IPS DF 19.7 (cell line): Measurements from ENCODE around the gene GPX7.

Source experiments
- DNase-seq: peaks from one replicate; pipeline ENCODE4 v3.0.0-alpha.2; 2013; ENCODE audit warnings: low read depth, low spot score

Gene GPX7

GRCh38 chr1:52629325-52629643, 27.1 kb downstream of the GPX7 start:
- no peak for DNase-seq

- DNase-seq: no peak
These were observed 27.5 kb downstream of the GPX7 start for GRCh38 chr1:52629667-52630066.

DNA sequence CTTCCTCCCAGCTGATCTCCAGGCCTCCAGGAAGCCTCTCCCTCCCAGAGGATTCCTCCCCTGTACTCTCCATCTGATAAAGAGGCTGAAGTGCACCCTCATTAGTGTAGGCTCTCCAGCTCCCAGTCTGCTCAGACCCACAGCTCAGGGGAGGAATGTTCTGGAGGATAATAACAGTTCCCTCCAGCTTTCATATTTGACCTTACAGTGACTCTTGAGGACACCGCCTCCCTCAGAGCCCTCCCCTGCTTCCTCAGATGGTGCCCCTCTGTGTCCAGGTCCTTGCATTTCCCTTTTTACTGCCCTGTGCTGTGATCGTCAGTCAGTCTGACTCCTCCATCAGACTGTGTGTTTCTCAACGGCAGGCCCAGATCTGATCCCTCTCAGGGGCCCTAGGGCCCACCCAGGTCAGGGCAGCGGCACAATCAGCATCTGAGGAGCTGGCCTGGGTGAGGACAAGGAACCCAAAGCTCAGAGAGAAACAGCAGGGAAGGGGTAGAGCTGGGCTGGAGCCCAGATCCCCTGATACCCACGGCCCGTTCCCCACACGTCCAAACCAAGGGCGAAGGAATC, 29.7 kb downstream of the GPX7 start:
- DNase-seq: no peak

- DNase-seq: no peak
These were observed 30.6 kb downstream of the GPX7 start, which contains the start of gene SHISAL2A for GRCh38 chr1:52632732-52633290. Gene SHISAL2A (plus strand): TSS chr1:52633168. CDS start chr1:52633494, 326 bp downstream.

- no peak for DNase-seq
These were observed 31.2 kb downstream of the GPX7 start for GRCh38 chr1:52633291-52633754.

DNA sequence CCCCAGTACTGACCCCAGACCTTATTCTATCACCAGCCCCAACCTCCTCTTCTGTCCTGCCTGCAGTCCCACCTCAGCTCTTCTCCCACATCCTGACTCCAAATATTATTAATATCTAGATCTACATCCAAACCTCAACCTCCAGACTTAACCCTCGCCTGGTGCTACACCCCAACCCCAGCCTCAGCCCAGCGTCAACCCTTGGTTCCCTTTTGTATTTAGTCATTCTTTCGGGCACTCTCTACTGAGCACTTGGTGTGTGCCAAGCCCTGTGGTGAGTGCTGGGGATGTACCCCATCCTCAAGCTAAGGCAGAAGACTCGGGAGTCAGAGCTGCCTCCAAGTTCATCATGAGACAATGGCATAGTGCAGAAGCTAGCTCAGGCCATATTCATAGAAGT, 31.9 kb downstream of the GPX7 start:
- no peak for DNase-seq

- no peak for DNase-seq
These were observed 33.3 kb downstream of the GPX7 start for GRCh38 chr1:52635321-52636089.

- no peak for DNase-seq
These were observed 34.8 kb downstream of the GPX7 start for GRCh38 chr1:52636721-52637695.

- DNase-seq: no peak
These were observed 35.8 kb downstream of the GPX7 start for GRCh38 chr1:52637946-52638345.

- no peak for DNase-seq
These were observed 38.5 kb downstream of the GPX7 start for GRCh38 chr1:52640697-52641096.

- no peak for DNase-seq
These were observed 39.1 kb downstream of the GPX7 start for GRCh38 chr1:52641307-52641706.

DNA sequence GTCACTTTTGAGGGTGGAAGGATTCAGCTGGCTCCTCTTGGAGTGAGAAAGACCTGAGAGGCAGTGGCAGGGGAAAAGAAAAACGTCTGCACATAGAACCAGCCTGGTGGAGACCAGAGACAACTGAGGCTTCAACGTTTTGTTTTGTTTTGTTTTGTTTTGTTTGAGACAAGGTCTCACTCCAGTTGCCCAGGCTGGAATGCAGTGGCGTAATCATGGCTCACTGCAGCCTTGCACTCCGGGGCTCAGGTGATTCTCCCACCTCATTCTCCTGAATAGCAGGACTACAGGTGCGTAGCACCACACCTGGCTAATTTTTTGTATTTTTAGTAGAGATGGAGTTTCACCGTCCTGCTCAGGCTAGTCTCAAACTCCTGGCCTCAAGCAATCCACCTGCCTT, 43.1 kb downstream of the GPX7 start:
- no peak for DNase-seq

GRCh38 chr1:52651904-52652303, 49.7 kb downstream of the GPX7 start:
- DNase-seq: no peak

DNA sequence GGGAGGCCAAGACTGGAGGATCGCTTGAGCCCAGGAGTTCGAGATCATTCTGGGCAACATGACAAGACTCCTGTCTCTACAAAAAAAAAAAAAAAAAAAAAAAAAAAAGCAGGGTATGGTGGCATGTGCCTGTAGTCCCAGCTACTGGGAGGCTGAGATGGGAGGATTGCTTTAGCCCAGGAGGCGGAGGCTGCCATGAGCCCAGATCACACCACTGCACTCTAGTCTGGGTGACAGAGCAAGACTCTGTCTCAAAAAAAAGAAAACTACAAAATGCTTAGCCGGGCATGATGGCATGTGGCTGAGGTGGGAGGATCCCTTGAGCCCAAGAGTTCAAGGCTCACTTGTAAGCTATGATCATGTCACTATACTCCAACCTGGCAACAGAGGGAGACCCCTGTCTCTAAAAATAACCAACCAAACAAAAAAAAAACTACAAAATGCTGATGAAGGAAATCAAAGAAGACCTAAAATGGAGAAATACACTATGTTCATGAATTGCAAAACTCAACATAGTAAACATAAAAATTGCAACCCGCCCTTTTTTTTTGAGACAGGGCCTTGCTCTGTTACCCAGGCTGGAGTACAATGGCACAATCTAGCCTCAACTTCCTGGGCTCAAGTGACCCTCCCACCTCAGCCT, 51.2 kb downstream of the GPX7 start:
- no peak for DNase-seq

DNA sequence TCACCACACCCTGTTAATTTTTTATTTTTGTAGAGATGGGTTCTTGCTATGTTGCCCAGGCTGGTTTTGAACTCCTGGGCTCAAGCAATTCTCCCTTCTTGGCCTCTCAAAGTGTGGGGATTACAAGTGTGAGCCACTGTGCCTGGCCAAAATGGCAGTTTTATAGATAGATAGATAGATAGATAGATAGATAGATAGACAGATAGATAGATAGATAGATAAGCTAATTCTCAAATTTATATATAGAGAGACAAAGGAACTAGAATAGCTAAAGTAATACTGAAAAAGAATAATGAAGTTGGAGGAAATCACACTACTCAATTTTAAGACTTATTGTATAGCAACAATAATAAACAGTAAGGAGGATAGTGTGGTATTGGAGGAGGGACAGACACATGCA, 51.9 kb downstream of the GPX7 start:
- DNase-seq: no peak

DNA sequence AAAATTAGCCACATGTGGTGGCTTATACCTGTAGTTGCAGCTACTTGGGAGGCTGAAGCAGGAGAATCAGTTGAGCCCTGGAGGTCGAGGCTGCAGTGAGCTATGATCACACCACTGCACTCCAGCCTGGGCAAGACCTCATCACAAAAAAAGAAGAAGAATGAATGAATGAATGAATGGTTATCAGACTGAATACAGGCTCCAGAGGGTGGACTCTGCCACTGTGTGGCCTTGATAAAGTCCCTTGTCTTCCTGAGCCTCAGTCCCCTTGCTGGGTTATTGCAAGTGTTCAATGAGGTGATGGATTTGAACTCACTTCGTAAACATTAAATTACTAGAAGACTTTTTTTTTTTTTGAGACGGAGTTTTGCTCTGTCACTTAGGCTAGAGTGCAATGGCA, 55.5 kb downstream of the GPX7 start:
- no peak for DNase-seq
